Inflammatory macrophage (primary cell): Measurements from ENCODE around the gene SLU7.

Experiments
- DNase-seq, 2 donors: peaks; one replicate each; pipeline ENCODE4 v3.0.0-alpha.2; 2020 to 2022

SLU7 gene

GRCh38 chr5:160399402-160400353, 19.2 kb downstream of the SLU7 start, which contains the start of gene FAM200C:
Gene FAM200C (minus strand): TSS chr5:160400054. CDS start chr5:160395490, 4,564 bp downstream.
- DNase-seq, result peak; percentile 90 to 94

GRCh38 chr5:160398806-160399205, 20.1 kb downstream of the SLU7 start:
- no peak for DNase-seq

- no peak for DNase-seq
Observed at GRCh38 chr5:160397492-160397891, 21.4 kb downstream of the SLU7 start.

GRCh38 chr5:160395111-160395510, 23.8 kb downstream of the SLU7 start:
- no peak for DNase-seq

GRCh38 chr5:160390787-160391696, 27.8 kb downstream of the SLU7 start:
- peak in 1 of 2 donors; percentile 25 for DNase-seq

GRCh38 chr5:160387445-160387844, 31.4 kb downstream of the SLU7 start:
- no peak for DNase-seq

GRCh38 chr5:160385496-160385895, 33.4 kb downstream of the SLU7 start:
- DNase-seq, result no peak

- DNase-seq, result no peak
Observed at GRCh38 chr5:160384681-160385080, 34.2 kb downstream of the SLU7 start.

- no peak for DNase-seq
Observed at GRCh38 chr5:160382346-160382745, 36.5 kb downstream of the SLU7 start.

- DNase-seq, result no peak
Observed at GRCh38 chr5:160380041-160380440, 38.8 kb downstream of the SLU7 start.

- DNase-seq, result peak; percentile 13 to 23
Observed at GRCh38 chr5:160379511-160379910, 39.4 kb downstream of the SLU7 start.

GRCh38 chr5:160378330-160378729, 40.6 kb downstream of the SLU7 start:
- no peak for DNase-seq

- DNase-seq, result no peak
Observed at GRCh38 chr5:160377651-160378050, 41.2 kb downstream of the SLU7 start.

- DNase-seq, result no peak
Observed at GRCh38 chr5:160376416-160376815, 42.5 kb downstream of the SLU7 start.

- no peak for DNase-seq
Observed at GRCh38 chr5:160375701-160376100, 43.2 kb downstream of the SLU7 start.

GRCh38 chr5:160375166-160375565, 43.7 kb downstream of the SLU7 start:
- DNase-seq, result no peak

- DNase-seq, result no peak
Observed at GRCh38 chr5:160371294-160371693, 47.6 kb downstream of the SLU7 start.

- DNase-seq, result no peak
Observed at GRCh38 chr5:160370713-160371034, 48.2 kb downstream of the SLU7 start.

- peak in 1 of 2 donors; percentile 24 for DNase-seq
Observed at GRCh38 chr5:160369990-160370712, 48.7 kb downstream of the SLU7 start, which contains the start of gene C1QTNF2. Gene C1QTNF2 (minus strand): TSS chr5:160370626. CDS start chr5:160355011, 15,615 bp downstream.

- no peak for DNase-seq
Observed at GRCh38 chr5:160367885-160368284, 51.0 kb downstream of the SLU7 start.

- DNase-seq, result no peak
Observed at GRCh38 chr5:160367261-160367660, 51.6 kb downstream of the SLU7 start.

GRCh38 chr5:160366230-160366629, 52.7 kb downstream of the SLU7 start:
- no peak for DNase-seq
